Measurements from ENCODE around the gene UBE2N.
"Not testable (repeated sequence)": the region's sequence is repeated elsewhere in the genome, so short reads cannot be mapped to it uniquely, and the experiment has no call there.

UBE2N gene

GRCh38 chr12:93419388-93420034 lies 22.2 kb downstream of the UBE2N start:
- 0 out of 2 replicates have a peak overlapping the region, but pooled peaks have one; percentile 3 for H3K4me3 ChIP-seq (ENCODE audit: low read length)
- peak; percentile 66 for TF ChIP-seq CTCF (conservative IDR thresholded peaks at IDR 0.05; ENCODE audit: low read length)
- peak; percentile 74 for DNase-seq (ENCODE audit: low read depth)

GRCh38 chr12:93417967-93418480 lies 23.7 kb downstream of the UBE2N start:
- TF ChIP-seq CTCF (conservative IDR thresholded peaks at IDR 0.05; ENCODE audit: low read length), result no peak
- H3K4me3 ChIP-seq (ENCODE audit: low read length), result no peak overlapping the region
- no peak for DNase-seq (ENCODE audit: low read depth)

GRCh38 chr12:93415723-93416464 lies 25.9 kb downstream of the UBE2N start:
- no peak for TF ChIP-seq CTCF (conservative IDR thresholded peaks at IDR 0.05; ENCODE audit: low read length)
- peak overlapping the region; percentile 12; the same call in 1 of the 2 replicates for H3K4me3 ChIP-seq (ENCODE audit: low read length)
- DNase-seq (ENCODE audit: low read depth), result peak; percentile 71

- no peak overlapping the region for H3K4me3 ChIP-seq (ENCODE audit: low read length)
- DNase-seq (ENCODE audit: low read depth), result no peak
- no peak for TF ChIP-seq CTCF (conservative IDR thresholded peaks at IDR 0.05; ENCODE audit: low read length)
These were observed 28.7 kb downstream of the UBE2N start for GRCh38 chr12:93413064-93413463.

- not testable (repeated sequence) for H3K4me3 ChIP-seq (ENCODE audit: low read length)
These were observed 29.4 kb downstream of the UBE2N start for GRCh38 chr12:93412396-93412795.

GRCh38 chr12:93411060-93411459 lies 30.7 kb downstream of the UBE2N start:
- DNase-seq (ENCODE audit: low read depth), result peak; percentile 42

More at GRCh38 chr12:93412396-93412795, 29.4 kb downstream of the UBE2N start:
- not testable (repeated sequence) for DNase-seq (ENCODE audit: low read depth)

GRCh38 chr12:93409343-93410187 lies 32.2 kb downstream of the UBE2N start:
- DNase-seq (ENCODE audit: low read depth); H3K4me3 ChIP-seq (ENCODE audit: low read length): not testable (repeated sequence)

More at GRCh38 chr12:93411060-93411459, 30.7 kb downstream of the UBE2N start:
- not testable (repeated sequence) for H3K4me3 ChIP-seq (ENCODE audit: low read length)

- TF ChIP-seq CTCF (conservative IDR thresholded peaks at IDR 0.05; ENCODE audit: low read length), result no peak
- no peak for DNase-seq (ENCODE audit: low read depth)
- H3K4me3 ChIP-seq (ENCODE audit: low read length), result no peak overlapping the region
These were observed 32.9 kb downstream of the UBE2N start for GRCh38 chr12:93408813-93409212.
